GM21515 (cell line): Measurements from ENCODE around the gene ANKRD10.
"Not testable (repeated sequence)": the region's sequence is repeated elsewhere in the genome, so short reads cannot be mapped to it uniquely, and the experiment has no call there.

Source experiments
- ATAC-seq: cut with Tn5 transposase; IDR thresholded peaks from one replicate; pipeline ENCODE4 v1.9.1; 2021; ENCODE audit not compliant: unreplicated experiment

ANKRD10 gene

GRCh38 chr13:110869805-110870706, 44.8 kb downstream of the ANKRD10 start:
- no peak for ATAC-seq

- no peak for ATAC-seq
Measured at GRCh38 chr13:110869231-110869804, 45.6 kb downstream of the ANKRD10 start.

- no peak for ATAC-seq
Measured at GRCh38 chr13:110868720-110869119, 46.1 kb downstream of the ANKRD10 start.

- no peak for ATAC-seq
Measured at GRCh38 chr13:110867380-110867779, 47.5 kb downstream of the ANKRD10 start.

GRCh38 chr13:110866491-110867170, 48.2 kb downstream of the ANKRD10 start:
- ATAC-seq = no peak

- ATAC-seq = no peak
Measured at GRCh38 chr13:110863685-110864084, 51.2 kb downstream of the ANKRD10 start.

- ATAC-seq = no peak
Measured at GRCh38 chr13:110860983-110861382, 53.9 kb downstream of the ANKRD10 start.

- peak; percentile 69 for ATAC-seq
Measured at GRCh38 chr13:110856942-110857835, 57.7 kb downstream of the ANKRD10 start.

- ATAC-seq = peak; percentile 51
Measured at GRCh38 chr13:110855363-110855762, 59.5 kb downstream of the ANKRD10 start.

GRCh38 chr13:110854866-110855265, 60.0 kb downstream of the ANKRD10 start:
- no peak for ATAC-seq

- ATAC-seq = no peak
Measured at GRCh38 chr13:110853235-110853721, 61.6 kb downstream of the ANKRD10 start.

GRCh38 chr13:110850840-110851239, 64.0 kb downstream of the ANKRD10 start:
- no peak for ATAC-seq

- no peak for ATAC-seq
Measured at GRCh38 chr13:110850006-110850405, 64.9 kb downstream of the ANKRD10 start.

GRCh38 chr13:110845520-110845919, 69.3 kb downstream of the ANKRD10 start:
- ATAC-seq = no peak

GRCh38 chr13:110841846-110842245, 73.0 kb downstream of the ANKRD10 start:
- ATAC-seq = no peak

GRCh38 chr13:110841406-110841805, 73.5 kb downstream of the ANKRD10 start:
- ATAC-seq = no peak

GRCh38 chr13:110838867-110839538, 75.9 kb downstream of the ANKRD10 start:
- ATAC-seq = no peak

- ATAC-seq = no peak
Measured at GRCh38 chr13:110838116-110838515, 76.8 kb downstream of the ANKRD10 start.

GRCh38 chr13:110837397-110838061, 77.3 kb downstream of the ANKRD10 start:
- ATAC-seq = not testable (repeated sequence)

- no peak for ATAC-seq
Measured at GRCh38 chr13:110836605-110836903, 78.3 kb downstream of the ANKRD10 start.
